Activated CD8-positive, alpha-beta memory T cell treated with anti-CD3 and anti-CD28 coated beads, Interleukin-2, amount 10 ng/mL, durations not matched to agents 7 days and 5 days (primary cell): ENCODE results near the gene TPRX1. TPM values are rescaled to one million over a fixed set of nuclear protein-coding genes. Genes with fewer than 3 reads are reported as not detected.

Source experiments
- total RNA-seq, 2 experiments: library from RNA; stranded (reverse); gene quantifications; one replicate each; pipeline ENCODE4 v1.2.3, GENCODE V29; 2021

Gene TPRX1
- total RNA-seq, 2 experiments from 2014 or later = not detected

Other genes starting within 250 kb of the TPRX1 start
- under 1 TPM; 0.32 to 0.40 TPM for gene ZNF541, start 231.4 kb downstream of the TPRX1 start, total RNA-seq
- gene BICRA, start 195.4 kb downstream of the TPRX1 start, total RNA-seq = 10 to 100 TPM; 16.6 to 20.7 TPM
- gene EHD2, start 91.1 kb downstream of the TPRX1 start, total RNA-seq = under 1 TPM in 1 of 2 experiments, not detected in 1; 0.07 TPM
- 100 to 1,000 TPM; 225 to 227 TPM for gene NOP53, start 59.0 kb downstream of the TPRX1 start, total RNA-seq
- 100 to 1,000 TPM in 1 of 2 experiments, 10 to 100 TPM in 1; 94.2 to 133 TPM for gene SELENOW, start 25.8 kb downstream of the TPRX1 start, total RNA-seq
- gene CRX, start 17.4 kb upstream of the TPRX1 start, total RNA-seq = not detected
- gene TPRX2, start 54.7 kb upstream of the TPRX1 start, total RNA-seq = not detected
- not detected for gene SULT2A1, start 81.8 kb upstream of the TPRX1 start, total RNA-seq
- gene BSPH1, start 187.6 kb upstream of the TPRX1 start, total RNA-seq = not detected
- not detected for gene ELSPBP1, start 190.1 kb upstream of the TPRX1 start, total RNA-seq
- not detected for gene CABP5, start 239.5 kb upstream of the TPRX1 start, total RNA-seq